OCI-LY1 (cell line): ENCODE measurements around the gene TPST1.

ENCODE experiments used
- CTCF ChIP-seq: fragments of 200-600 bp; sonication (generic), shearing (Covaris generic); IDR thresholded peaks from 2 replicates; pipeline ENCODE4 v1.5.1; 2017; ENCODE audit warnings: mild to moderate bottlenecking, antibody characterized with exemption, low read length, moderate library complexity, mixed read lengths
- EZH2 ChIP-seq: fragments of 200-600 bp; sonication (generic), shearing (Covaris generic); IDR thresholded peaks from 2 replicates; pipeline ENCODE4 v1.8.0; 2017; ENCODE audit warnings: borderline replicate concordance, mixed run types, mild to moderate bottlenecking, antibody characterized with exemption, low read length, moderate library complexity, mixed read lengths

- TF ChIP-seq CTCF (no peak), EZH2 (no peak)
These were observed 103.3 kb downstream of the TPST1 start for GRCh38 chr7:66308411-66308810.
